GM19438 (cell line): ENCODE results near the gene PRICKLE3.
"Not testable (repeated sequence)": the region's sequence is repeated elsewhere in the genome, so short reads cannot be mapped to it uniquely, and the experiment has no call there.

Experiments used
- ATAC-seq: cut with Tn5 transposase; IDR thresholded peaks from one replicate; pipeline ENCODE4 v1.9.1; 2021; ENCODE audit warnings: low read depth; ENCODE audit not compliant: unreplicated experiment

PRICKLE3 gene

DNA sequence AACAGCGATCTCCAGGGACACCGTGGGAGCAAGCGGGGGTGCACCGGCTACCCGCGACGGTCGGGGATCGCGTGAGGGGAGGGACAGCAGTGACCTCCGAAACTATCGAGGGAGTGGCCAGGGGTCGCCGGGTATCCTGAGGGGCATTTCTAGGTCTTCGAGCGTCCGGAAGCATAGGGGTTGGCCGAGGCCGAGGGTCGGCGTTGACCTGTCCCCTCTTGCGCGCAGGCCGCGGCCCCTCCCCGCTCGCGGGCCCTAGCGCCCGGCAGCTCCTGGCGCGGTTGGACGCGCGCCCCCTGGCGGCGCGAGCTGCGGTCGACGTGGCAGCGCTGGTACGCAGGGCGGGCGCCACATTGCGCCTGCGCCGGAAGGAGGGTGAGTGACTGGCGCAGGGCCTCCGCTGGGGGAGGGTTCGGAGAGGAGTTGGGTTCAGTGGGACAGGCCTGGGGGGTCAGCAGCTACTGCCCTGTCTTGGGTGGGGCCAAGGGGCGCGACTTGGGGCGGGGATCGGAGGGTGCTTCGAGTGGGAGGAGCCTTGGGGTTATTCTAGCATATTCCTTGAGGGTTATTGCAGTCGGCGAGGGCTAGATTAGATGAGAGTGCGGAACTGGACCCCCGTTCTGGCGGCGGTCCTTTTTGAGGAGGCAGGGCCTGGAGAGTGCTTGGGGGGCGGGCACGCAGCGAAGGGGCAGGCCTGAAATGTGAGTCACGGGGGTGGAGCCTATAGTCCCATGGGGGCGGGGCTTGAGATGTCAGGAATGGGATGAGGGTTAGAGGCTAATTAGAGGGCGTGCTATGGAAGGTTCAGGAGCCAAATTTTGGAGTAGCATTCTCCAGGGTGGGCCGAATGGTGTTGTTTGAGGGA lies 22.4 kb downstream of the PRICKLE3 start:
- peak; percentile 43 for ATAC-seq

DNA sequence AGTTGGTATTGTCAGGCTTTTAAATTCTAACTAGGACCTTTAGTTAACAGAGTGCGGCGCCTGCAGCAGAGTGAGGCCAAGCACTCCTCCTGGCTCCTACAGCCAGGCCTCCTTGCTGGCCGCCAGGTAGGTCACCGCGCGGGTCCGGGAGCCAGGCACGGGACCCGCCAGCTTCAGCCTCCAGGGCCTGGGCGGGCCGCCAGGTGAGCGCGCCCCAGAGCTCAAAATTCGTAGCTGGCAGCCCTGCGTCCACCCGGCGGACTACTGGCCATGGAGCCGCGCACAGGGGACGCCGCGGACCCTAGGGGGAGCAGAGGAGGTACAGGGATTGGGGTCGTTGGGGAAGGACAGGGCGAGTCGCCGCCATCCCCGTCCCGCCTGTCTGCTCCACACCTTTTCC lies 23.6 kb downstream of the PRICKLE3 start, which contains the start of gene MAGIX:
Gene MAGIX (plus strand): TSS at position 139 of the 400 bp plus-strand sequence. CDS start 132 bp downstream, at position 271.
- no peak for ATAC-seq

DNA sequence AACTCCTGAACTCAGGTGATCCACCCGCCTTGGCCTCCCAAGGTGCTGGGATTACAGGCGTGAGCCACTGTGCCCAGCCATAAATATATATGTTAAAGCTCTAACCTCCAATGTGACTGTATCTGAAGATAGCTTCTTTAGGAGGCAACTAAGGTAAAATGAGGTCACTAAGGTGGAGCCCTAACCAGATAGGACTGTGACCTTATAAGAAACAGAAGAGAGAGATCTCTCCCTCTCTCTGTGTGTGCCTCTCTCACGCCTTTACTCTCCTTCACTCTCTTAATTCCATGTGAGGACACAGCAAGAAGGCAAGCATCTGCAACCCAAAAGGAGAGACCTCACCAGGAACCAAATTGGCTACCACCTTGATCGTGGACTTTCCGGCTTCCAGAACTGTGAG lies 24.5 kb downstream of the PRICKLE3 start:
- no peak for ATAC-seq

DNA sequence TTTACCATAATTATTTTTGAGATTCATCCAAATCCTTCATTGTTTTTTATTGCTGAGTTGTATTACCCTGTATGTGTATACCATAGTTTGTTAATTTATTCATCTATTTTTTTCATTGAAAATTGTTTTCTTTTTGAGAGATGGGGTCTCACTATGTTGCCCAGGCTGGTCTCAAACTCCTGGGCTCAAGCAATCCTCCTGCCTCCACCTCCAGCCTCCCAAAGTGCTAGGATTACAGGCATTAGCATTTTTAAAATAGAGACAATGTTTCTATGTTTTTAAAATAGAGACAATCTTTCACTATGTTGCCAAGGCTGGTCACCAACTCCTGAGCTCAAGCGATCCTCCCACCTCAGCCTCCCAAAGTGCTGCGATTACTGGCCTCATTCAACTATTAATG lies 25.3 kb downstream of the PRICKLE3 start:
- no peak for ATAC-seq

DNA sequence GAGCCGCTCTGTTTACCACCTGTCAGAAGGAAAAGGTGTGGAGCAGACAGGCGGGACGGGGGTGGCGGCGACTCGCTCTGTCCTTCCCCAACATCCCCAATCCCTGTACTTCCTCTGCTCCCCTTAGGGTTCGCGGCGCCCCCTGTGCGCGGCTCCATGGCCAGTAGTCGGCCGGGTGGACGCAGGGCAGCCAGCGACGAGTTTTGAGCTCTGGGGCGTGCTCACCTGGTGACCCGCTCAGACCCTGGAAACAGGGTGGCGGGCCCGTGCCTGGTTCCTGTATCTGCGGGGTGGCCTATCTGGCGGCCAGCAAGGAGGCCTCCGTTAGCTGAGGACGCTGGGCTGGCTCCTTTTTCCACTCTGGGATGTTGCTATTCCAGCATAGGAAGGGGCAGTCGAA lies 29.0 kb downstream of the PRICKLE3 start:
- no peak for ATAC-seq

DNA sequence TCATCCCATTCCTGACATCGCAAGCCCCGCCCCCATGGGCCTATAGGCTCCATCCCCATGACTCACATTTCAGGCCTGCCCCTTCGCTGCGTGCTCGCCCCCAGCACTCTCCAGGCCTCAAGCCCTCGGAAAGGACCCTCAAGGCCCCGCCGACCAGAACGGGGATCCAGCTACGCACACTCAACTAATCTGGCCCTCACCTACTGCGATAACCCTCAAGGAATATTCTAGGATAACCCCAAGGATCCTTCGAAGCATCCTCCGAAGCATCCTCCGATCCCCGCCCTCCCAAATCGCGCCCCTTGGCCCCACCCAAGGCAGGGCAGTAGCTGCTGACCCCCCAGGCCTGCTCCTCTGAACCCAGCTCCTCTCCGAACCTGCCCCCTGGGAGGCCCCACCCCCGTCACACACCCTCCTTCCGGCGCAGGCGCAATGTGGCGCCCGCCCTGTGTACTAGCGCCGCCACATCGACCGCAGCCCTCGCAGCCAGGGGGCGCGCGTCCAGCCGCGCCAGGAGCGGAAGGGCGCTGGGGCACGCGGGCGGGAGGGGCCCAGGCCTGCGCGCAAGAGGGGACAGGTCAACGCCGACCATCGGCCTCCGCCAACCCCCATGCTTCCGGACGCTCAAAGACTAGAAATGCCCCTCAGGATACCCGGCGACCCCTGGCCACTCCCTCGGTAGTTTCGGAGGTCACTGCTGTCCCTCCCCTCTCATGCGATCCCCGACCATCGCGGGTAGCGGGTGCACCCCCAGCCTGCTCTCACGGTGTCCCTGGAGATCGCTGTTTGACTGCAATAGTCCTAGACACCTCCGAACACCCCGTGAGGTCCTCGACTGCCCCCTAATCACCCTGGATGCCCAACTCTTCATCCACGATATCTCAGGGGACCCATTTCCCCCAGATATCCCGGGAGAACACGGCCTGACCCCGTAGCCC lies 30.0 kb downstream of the PRICKLE3 start:
- ATAC-seq: peak; percentile 79

DNA sequence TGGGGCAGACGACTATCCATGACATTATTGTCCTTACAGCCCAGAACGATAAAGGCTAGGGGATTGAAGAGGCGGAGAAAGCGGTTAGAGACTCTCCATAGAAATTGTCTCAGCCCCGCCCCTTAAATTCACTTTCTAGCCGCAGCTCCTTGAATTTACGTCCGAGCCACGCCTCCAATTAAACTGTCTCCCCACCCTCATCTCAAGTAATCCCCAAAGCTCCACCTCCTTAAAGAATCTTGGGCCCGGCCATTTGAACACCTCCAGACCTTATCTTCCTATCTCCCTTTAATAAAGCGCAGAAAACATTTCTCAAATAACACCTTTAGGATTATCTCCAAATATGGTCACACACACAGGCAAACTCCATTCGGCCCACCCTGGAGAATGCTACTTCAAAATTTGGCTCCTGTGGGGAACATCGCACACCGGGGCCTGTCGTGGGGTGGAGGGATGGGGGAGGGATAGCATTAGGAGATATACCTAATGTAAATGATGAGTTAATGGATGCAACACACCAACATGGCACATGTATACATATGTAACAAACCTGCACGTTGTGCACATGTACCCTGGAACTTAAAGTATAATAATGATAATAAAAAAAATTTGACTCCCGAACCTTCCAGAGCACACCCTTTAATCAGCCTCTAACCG lies 30.8 kb downstream of the PRICKLE3 start:
- peak; percentile 10 for ATAC-seq

DNA sequence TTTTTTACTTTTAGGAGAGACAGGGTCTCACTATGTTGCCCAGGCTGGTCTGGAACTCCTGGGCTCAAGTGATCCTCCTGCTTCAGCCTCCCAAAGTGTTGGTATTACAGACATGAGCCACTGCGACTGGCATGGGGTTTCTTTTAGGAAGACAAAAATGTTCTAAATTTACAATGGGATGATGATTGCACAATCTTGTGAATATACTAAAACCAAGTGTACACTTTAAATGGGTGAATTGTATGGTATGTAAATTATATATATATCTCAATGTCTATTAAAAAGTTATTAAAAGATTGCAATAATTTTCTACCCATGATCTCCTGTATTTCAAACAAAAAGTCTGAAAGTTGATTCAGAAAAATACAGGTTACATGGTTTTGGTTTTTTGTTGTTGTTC lies 32.7 kb downstream of the PRICKLE3 start:
- ATAC-seq: no peak

DNA sequence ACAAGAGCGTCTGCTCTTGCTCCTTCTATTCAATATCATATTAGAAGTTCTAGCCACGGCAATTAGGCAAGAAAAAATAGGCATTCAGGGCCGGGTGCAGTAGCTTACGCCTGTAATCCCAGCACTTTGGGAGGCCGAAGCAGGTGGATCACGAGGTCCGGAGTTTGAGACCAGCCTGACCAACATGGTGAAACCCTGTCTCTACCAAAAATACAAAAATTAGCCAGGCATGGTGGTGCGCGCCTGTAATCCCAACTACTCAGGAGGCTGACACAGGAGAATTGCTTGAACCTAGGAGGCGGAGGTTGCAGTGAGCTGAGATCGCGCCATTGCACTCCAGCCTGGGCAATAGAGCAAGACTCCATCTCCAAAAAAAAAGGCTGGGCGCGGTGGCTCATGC lies 36.9 kb downstream of the PRICKLE3 start:
- ATAC-seq: not testable (repeated sequence)

DNA sequence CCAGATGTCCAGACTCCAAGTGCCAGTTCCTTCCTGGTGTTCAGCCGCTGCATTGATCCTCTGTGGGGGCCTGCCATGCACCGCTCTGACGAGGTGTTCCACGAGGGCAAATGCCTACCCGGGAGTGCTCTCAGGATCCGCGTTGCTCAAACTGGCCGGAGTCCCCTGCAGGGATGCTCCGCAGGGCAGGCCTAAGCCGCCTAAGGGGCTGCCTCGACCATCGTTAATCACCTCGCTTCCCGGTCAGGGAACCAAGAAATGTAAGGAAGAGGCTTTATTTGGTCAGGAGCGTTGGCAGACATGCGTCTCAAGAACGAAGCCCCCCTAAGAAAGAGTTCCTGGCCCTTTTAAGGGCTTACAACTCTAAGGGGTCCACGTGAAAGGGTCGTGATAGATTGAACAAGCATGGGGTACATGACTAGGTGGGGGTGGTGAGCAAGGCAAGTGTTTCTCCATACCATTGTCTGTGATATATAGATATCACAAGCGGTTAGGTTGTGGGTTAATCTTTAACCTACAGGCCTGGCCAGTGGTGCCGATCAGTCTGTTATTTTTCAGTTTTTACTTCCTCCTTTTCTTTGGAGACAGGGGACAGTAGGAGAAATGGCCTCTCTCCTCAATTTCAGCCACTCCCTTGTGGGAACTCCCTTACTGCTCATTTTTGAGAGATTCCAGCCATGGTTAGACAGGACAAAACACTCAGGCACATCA lies 37.6 kb downstream of the PRICKLE3 start:
- not testable (repeated sequence) for ATAC-seq

DNA sequence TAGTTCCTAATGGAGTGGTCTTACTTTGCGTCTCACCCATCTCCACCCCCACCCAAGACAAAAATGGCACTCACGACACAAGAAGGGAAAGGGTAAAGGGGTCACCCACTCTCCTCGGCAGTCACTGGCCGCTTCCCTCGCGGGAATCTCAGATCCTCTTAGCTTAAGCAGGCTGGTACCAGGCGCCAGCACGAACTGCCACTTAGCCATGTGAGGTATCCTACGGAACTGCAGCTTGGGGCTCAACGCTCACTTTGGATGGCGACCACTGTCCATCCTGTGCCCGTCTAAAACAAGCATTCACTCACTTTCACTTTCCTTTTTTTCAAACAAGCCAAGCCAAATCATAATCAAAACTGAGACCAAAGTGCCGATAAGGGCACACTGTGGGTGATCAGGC lies 38.2 kb downstream of the PRICKLE3 start:
- no peak for ATAC-seq

DNA sequence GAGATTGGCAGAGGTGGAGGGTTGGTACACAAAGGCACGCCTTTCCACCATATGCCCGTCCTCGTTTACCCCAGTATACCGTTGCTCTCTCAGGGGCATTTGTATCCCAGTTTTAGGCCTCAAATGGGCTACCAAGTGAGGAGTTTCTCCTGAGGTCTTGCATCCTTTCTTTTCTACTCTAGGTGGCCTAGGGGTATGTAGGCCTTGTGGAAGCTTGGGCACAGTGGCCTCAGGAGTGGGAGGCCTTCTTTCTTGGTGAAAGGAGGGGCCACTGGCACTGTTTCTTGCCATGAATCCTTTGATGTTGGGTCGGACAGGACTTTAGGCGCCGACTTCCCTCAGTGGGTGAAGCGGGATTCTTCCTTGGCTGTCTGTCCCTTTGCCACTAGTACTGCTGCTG lies 38.9 kb downstream of the PRICKLE3 start:
- ATAC-seq: no peak

DNA sequence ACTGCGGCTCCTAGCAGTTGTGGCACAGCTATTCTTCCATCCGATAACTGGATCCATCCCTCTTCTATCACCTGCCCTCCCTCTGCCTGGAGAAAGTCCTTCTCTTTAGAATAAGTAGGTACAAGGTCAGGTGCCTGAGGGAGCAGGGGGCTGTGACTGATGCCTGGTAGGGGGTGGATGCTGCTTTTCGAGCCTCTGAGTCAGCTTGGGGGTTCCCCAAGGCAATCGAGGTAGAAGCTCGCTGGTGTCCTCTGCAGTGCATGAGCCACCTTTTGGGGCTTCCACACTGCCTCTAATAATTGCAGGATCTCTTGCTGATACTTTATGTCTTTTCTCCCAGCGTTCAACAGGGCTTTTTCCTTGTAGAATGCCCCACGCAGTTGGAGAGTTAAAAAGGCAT lies 43.0 kb downstream of the PRICKLE3 start:
- not testable (repeated sequence) for ATAC-seq

DNA sequence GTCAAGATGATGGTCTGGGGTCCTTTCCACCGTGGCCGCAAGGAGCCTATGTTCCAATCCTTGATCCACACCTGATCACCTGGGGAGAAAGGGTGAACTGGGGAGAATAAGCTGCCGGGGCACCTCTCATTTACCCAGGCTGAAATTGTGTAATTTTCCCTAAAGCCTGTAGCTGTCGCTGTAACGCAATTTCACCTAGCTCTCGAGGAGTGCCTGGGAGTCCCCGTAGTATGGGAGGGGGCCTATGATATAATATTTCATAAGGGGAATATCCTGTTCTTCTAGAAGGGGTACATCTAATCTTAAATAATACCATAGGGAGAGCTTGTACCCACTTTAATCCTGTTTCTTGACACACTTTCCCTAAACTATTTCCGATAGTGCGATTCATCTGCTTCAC lies 43.9 kb downstream of the PRICKLE3 start:
- ATAC-seq: not testable (repeated sequence)

DNA sequence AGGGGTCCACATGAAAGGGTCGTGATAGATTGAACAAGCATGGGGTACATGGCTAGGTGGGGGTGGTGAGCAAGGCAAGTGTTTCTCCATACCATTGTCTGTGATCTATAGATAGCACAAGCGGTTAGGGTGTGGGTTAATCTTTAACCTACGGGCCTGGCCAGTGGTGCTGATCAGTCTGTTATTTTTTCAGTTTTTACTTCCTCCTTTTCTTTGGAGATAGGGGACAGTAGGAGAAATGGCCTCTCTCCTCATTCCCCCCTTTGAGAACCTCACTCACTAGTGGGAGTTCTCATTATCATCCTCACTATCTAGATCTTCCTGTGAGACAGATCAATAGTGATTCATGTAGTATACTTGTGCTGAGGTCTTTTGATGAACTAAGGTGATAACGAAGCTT lies 46.5 kb downstream of the PRICKLE3 start:
- no peak for ATAC-seq

DNA sequence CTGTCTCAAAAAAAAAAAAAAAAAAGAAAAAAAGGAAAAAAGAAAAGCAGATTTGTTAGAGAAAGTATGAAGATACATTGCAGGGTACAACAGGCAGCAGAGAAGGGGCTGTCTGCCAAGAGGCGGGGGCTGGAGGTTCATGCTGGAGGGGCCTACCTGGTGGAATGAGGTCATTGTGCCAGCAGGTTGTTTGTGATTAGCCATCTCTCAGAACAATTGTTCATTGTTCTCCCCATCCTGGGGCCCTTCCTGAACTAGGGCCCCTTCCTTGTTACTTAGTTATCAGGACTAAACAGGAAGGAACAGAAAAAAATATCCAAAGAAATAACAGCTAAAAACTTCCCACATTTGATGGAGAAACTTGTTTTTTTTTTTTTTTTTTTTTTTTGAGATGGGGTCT lies 48.7 kb downstream of the PRICKLE3 start:
- ATAC-seq: no peak

DNA sequence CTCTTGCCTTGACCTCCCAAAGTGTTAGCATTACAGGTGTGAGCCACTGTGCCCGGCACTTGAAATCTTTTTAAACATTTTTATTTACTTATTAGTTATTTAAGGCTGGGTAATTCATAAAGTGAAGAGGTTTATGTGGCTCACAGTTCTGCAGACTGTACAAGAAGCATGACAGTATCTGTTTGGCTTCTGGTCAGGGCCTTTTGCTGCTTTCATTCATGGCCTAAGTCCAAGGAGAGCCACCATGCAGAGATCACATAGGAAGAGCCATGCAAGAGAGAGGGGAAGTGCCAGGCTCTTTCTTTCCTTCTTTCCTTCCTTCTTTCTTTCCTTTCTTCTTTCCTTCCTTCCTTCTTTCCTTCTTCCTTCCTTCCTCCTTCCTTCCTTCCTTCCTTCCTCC lies 52.4 kb downstream of the PRICKLE3 start:
- no peak for ATAC-seq

DNA sequence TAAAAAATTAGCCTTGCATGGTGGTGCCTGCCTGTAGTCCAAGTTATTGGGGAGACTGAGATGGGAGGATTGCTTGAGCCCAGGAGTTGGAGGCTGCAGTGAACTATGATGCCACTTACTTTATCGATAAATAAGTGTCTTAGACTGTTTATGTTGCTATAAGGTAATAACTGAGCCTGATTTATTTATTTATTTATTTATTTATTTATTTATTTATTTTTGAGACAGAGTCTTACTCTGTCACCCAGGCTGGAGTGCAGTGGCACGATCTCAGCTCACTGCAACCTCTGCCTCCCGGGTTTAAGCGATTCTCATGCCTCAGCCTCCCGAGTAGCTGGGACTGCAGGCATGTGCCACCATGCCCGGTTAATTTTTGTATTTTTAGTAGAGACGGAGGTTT lies 53.9 kb downstream of the PRICKLE3 start:
- not testable (repeated sequence) for ATAC-seq

DNA sequence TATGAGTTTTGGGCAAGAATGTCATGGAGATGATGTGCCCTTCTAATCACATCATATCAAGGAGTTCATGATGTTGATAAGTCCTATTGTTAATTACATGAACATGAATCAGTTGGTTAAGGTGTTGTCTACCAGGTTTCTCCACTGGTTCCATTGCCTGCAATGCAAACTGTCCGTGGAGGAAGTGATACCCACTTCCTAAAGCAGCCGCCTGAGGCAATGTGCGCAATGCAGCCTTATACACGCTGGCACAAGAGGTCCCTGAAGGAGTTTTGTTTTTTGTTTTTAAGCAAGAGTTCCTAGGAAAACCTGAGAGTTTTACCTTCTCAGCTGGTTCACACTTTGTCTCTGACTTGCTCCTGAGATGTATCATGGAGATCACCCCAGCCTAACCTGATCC lies 56.7 kb downstream of the PRICKLE3 start:
- ATAC-seq: no peak

DNA sequence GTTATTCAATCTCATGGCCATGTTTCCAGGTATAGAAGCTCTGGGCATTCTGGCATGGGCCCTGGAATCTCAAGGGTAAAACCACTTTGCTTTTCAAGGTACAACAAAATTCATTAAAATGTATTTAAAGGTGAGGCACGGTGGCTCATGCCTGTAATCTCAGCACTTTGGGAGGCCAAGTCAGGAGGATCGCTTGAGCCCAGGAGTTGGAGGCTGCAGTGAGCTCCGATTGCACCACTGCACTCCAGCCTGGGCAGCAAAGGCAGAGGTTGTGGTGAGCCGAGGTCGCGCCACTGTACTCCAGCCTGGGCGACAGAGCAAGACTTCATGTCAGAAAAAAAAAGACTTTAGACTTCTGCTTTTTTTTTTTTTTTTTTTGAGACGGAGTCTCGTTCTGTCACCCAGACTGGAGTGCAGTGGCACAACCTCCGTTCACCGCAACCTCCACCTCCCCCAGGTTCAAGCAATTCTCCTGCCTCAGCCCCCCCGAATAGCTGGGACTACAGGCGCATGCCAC lies 58.4 kb downstream of the PRICKLE3 start:
- not testable (repeated sequence) for ATAC-seq
